ENCODE measurements around the gene BAIAP2.

Gene BAIAP2

GRCh38 chr17:81000334-81000630 lies 34.7 kb upstream of the BAIAP2 start:
- DNase-seq, result no peak
- Histone ChIP-seq H3K27ac (no peak overlapping the region), H3K4me3 (ENCODE audit: low read depth, low read length) (no peak overlapping the region), H3K27me3 (replicated peaks) (peaks cover 15% of the 10 kb centered on the region), H3K36me3 (replicated peaks) (peaks cover 50% of the 10 kb centered on the region)
- no peak for TF ChIP-seq CTCF (IDR thresholded peaks at IDR 0.05; ENCODE audit: low read depth, low read length, missing control alignments)
- in situ Hi-C loops (cut with HindIII; ENCODE audit: low pct_ligation_motif_present, low sequenced_read_pairs), result loop anchor here (25.0 kb wide), 1 partner anchor 112 kb away; no protein-coding TSS in a partner anchor

GRCh38 chr17:81000631-81001357 lies 34.2 kb upstream of the BAIAP2 start:
- no peak for TF ChIP-seq CTCF (IDR thresholded peaks at IDR 0.05; ENCODE audit: low read depth, low read length, missing control alignments)
- Histone ChIP-seq H3K4me3 (ENCODE audit: low read depth, low read length) (no peak overlapping the region), H3K36me3 (replicated peaks) (peaks cover 45% of the 10 kb centered on the region), H3K27me3 (replicated peaks) (peaks cover 15% of the 10 kb centered on the region), H3K27ac (no peak overlapping the region)
- in situ Hi-C loops (cut with HindIII; ENCODE audit: low pct_ligation_motif_present, low sequenced_read_pairs), result loop anchor here (25.0 kb wide), 1 partner anchor 112 kb away; no protein-coding TSS in a partner anchor
- no peak for DNase-seq

- no peak overlapping the region for H3K27ac ChIP-seq
- no peak for DNase-seq
- peaks cover 15% of the 10 kb centered on the region for H3K27me3 ChIP-seq (replicated peaks)
- in situ Hi-C loops (cut with HindIII; ENCODE audit: low pct_ligation_motif_present, low sequenced_read_pairs), result loop anchor here (25.0 kb wide), 1 partner anchor 110 kb away; no protein-coding TSS in a partner anchor
- H3K4me3 ChIP-seq (ENCODE audit: low read depth, low read length), result no peak overlapping the region
- TF ChIP-seq CTCF (IDR thresholded peaks at IDR 0.05; ENCODE audit: low read depth, low read length, missing control alignments), result no peak
- H3K36me3 ChIP-seq (replicated peaks), result peaks cover 33% of the 10 kb centered on the region
Observed at GRCh38 chr17:81002013-81002384, 33.0 kb upstream of the BAIAP2 start.

- H3K27ac ChIP-seq, result no peak overlapping the region
- DNase-seq, result no peak
- H3K36me3 ChIP-seq (replicated peaks), result peaks cover 26% of the 10 kb centered on the region
- no peak for TF ChIP-seq CTCF (IDR thresholded peaks at IDR 0.05; ENCODE audit: low read depth, low read length, missing control alignments)
- in situ Hi-C loops (cut with HindIII; ENCODE audit: low pct_ligation_motif_present, low sequenced_read_pairs), result loop anchor here (25.0 kb wide), 1 partner anchor 110 kb away; no protein-coding TSS in a partner anchor
- H3K27me3 ChIP-seq (replicated peaks), result peaks cover 15% of the 10 kb centered on the region
- no peak overlapping the region for H3K4me3 ChIP-seq (ENCODE audit: low read depth, low read length)
Observed at GRCh38 chr17:81002409-81003361, 32.3 kb upstream of the BAIAP2 start.

- no peak overlapping the region for H3K27ac ChIP-seq
- TF ChIP-seq CTCF (IDR thresholded peaks at IDR 0.05; ENCODE audit: low read depth, low read length, missing control alignments), result no peak
- no peak overlapping the region for H3K4me3 ChIP-seq (ENCODE audit: low read depth, low read length)
- peaks cover 15% of the 10 kb centered on the region for H3K36me3 ChIP-seq (replicated peaks)
- DNase-seq, result no peak
- H3K27me3 ChIP-seq (replicated peaks), result peaks cover 15% of the 10 kb centered on the region
- in situ Hi-C loops (cut with HindIII; ENCODE audit: low pct_ligation_motif_present, low sequenced_read_pairs), result loop anchor here (25.0 kb wide), 1 partner anchor 108 kb away; no protein-coding TSS in a partner anchor
Observed at GRCh38 chr17:81003711-81004475, 31.1 kb upstream of the BAIAP2 start.

Measured in brain microvascular endothelial cell (primary cell).